ENCODE data around the gene DLGAP1. TPM values are rescaled to one million over a fixed set of nuclear protein-coding genes. Genes with fewer than 3 reads are reported as not detected.

The DLGAP1 gene
- total RNA-seq, 1 donor from 2014 or later = 0.28 TPM

DNA sequence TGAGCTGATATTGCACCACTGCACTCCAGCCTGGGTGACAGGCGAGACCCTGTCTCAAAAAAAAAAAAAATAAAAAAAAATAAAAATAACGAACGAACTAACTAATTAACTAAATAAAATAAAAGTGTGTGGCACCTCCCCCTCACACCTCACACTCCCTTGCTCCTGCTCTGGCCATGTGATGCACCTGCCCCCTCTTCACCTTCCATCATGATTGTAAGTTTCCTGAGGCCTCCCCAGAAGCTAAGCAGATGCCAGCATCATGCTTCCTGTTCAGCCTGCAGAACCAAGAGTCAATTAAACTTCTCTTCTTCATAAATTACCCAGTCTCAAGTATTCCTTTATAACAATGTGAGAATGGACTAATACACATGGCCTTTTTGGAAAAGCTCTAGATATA lies 773.0 kb downstream of the DLGAP1 start:
- ATAC-seq = no peak

DNA sequence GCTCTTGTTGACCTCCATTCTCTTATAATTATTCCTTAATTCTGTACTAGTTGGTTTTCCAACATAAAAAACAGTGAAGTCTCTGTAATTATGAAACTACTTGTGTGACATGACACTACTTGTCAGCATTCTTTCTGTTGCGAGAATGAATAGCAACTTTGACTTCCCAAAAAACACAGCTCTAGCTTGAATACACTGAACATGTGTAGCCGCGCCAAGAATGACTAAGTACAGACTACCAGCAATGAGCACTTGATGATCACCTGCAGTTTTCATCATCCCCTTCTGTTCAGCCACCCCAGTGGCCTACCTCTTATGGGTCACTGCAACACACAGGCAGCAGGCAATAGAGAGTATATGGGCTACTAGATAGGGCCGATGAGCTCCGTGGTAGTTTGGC lies 775.9 kb downstream of the DLGAP1 start:
- ATAC-seq = peak; percentile 92

DNA sequence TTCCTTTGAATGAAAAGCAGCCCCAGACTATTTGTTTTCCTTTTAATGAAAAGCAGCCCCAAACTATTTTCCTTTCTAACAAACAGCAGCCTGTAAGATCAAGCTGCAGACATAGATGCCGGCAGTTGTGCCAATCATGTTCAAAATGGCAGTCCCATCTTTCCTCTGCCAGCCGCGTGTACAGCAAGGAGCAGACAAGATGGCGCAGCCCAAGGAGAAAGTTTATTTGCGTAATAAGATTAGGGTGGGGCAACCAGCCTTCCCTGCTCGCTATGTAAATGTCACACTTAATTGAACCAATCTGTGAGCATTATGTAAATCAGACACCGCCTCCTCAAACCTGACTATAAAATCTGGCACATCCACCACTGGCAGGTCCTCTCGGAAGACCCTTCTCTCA lies 779.1 kb downstream of the DLGAP1 start:
- ATAC-seq = no peak

DNA sequence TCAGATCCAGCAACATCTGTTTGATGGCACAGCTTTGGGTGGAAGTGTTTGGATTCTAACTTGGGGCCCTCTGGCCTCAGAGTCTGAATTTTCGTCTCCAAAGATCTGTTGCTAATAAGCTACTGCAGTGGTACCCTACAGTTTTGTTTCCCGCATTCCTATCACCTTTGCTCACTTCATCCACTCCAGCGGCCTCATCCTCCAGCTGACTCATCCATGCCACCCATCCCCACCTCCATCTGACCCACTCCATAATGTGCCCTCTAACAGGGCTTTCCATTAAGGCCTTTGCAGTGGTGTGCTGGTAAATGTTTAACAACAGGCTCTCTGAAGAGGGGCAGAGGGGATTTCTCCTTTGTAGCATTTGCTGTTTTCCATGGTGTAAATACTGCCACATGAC lies 779.7 kb downstream of the DLGAP1 start:
- ATAC-seq = no peak

DNA sequence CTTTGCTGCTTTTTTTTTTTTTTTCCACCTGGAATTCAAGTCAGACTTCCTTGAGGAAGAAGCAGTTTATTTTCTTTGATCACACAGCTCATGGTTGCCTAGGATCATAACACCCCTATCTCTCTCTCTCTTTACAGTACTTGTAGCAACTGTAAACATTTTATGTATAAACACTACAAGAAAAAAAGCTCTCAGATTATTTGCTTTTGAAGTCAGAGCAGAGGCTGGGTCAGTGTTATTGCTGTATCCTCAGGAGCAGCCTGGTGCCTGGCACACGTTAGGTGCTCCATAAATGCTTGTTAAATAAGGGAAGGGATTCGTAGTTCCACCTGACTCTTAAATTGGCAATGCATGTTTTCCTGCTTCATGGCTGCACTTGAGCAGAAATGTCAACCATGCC lies 783.9 kb downstream of the DLGAP1 start:
- no peak for ATAC-seq

DNA sequence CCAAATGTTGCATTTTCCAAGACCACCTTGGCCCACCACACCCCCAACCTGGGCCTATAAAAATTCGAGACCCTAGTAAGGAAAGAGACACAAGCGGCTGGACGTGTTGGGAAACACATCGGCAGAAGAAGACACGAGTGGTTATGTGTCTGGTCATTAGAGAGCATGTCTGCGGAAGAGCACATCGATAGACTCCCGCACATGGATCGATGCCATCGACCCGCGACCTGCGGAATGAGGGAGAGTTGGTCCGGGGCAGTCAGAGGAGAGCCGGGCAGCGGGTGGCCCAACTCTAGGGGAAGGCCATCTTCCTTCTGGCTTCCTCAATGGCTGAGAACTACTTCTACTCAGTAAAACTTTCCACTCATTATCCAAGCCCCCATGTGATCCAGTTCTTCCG lies 785.7 kb downstream of the DLGAP1 start:
- ATAC-seq = no peak

DNA sequence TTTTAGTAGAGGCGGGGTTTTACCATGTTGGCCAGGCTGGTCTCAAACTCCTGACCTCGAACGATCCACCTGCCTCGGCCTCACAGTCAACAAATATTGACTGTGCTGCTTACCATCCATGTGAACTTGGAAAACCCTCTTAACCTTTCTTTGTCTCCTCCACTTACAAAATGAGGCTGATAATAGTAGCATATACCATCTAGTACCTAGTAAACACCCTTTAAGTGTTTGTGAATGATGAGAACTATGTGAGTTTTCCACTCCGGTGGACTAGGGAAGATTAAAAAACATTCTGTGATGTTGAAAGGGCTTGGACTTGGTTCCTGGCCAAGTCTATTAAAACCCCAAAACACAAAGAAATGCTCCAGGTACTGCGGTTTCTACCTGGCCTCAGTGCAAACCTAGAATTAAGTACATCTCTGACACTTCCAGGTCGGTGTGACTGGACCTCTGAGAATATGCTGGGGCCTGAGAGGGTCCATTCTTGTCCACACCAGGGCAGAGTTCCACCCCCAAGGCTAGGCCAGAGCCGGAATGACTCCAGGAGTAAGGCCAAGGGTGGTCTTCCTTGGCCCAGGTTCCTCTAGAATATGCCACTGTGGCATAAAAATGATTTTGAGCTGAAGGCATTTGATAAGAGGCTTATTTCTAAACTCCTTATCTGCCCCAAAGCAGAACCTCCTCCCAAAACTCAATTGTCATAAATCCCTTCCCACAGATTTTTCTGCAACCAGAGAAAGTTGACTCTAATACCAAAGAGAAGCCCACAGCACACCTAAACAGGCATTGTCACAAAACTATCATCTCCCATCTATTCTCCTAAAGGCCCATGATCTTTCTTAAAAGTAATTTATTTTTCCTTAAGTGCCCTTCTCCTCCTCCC lies 787.6 kb downstream of the DLGAP1 start:
- no peak for ATAC-seq

DNA sequence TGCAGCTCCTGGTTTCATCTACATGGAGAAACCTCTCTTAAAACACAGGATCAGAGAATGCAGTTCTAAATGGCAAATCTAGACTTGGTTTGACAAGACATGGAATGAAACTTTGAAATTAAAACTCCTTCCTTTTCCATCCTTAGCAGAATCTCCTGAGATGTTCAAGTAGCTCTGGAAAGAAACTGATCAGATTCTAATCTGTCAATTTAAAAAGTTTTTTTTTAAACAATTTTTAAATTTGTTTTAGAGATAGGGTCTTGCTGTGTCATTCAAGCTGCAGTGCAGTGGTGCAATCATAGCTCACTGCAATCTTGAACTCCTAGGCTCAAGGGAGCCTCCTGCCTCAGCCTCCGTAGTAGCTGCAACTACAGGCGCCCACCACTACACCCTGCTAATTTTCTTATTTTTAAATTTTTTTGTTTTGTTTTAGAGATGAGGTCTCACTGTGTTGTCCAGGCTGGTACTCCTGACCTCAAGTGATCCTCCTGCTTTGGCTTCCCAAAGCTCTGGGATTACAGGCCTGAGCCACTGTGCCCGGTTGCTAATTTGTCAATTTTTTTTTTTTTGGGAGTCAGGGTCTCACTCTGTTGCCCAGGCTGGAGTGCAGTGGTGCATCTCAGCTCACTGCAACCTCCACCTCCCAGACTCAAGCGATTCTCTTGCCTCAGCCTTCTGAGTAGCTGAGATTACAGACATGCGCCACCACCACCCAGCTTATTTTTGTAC lies 788.4 kb downstream of the DLGAP1 start:
- ATAC-seq = no peak

DNA sequence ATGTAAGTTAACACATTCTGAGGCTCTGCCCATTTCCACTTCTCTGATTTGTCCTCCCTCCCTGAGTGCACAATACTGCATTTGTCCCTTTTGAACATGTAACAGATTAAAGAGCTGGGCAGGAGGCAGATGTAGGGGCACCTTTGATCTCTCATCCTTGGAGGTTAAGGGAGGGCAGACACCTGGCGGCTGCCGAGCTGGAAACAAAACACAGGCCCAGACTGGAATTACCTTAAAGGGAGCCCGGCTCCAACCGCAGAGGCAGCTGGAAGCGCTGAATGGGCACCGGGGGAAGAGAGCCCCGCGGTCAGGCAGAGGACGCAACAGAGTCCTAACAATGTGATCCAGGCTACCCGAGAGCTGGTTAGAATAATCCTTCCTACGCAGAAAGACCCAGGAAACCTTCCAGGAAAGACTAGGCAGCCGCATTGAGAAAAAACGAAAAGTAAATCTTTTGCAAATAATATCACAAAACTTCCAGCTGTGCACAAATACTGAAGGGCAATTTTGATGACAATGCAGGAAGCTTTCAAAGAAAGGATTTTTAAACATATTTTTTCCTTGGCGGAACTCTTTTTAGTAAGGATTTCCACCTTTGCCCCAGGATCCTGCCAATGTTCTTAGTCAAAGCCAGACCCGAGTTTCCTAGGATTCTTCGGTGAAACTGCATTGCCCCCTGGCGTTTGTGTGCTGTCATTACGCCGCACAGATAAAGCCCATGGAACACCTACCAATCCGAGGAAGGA lies 789.2 kb downstream of the DLGAP1 start:
- peak; percentile 90 for ATAC-seq

DNA sequence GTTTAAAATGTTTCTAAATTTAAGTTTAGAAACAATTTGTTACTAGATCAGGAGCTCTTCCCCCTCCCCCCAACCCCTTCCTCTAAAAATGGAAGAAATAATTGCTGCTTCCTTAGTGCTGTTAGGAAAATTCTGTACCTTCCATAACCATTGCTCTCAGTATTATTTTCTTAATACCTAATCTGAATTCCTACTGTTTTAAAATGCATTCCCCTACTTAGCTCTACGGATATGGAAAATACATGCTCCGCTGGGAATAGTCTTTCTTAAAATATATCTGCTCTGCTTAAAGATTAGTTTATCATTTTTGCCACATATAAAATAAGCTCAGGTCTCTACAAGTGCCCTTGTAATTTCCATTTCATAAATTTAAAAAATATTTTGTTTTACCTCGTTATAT lies 789.9 kb downstream of the DLGAP1 start:
- no peak for ATAC-seq

DNA sequence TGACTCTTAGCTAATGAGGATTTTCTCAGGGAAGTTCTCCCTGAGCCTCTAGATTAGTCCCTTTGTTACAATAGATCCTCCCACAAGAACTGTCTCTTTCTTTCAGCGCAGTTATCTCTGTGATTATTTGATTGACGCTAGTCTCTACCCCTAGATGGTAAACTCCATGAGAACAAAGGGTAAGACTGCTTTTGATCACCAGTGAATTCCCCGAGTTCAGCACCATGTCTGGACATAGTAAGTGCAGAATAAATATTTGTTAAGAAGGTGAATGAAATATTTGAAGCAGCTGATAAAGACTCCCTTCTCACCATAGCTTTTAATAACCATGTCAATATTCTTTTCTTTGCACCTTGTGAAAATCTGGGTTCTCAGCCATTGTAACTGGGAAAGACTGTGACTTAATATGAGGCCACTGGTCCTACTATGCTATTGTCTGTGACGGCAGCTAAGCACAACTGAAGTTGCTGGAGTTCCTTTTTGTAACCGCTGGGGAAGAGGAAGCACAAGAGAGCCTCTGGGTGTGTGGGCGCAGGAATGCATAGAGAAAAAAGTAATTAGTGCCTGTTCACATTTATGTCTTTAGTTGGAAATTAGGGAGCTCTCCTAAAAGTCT lies 790.4 kb downstream of the DLGAP1 start:
- no peak for ATAC-seq

DNA sequence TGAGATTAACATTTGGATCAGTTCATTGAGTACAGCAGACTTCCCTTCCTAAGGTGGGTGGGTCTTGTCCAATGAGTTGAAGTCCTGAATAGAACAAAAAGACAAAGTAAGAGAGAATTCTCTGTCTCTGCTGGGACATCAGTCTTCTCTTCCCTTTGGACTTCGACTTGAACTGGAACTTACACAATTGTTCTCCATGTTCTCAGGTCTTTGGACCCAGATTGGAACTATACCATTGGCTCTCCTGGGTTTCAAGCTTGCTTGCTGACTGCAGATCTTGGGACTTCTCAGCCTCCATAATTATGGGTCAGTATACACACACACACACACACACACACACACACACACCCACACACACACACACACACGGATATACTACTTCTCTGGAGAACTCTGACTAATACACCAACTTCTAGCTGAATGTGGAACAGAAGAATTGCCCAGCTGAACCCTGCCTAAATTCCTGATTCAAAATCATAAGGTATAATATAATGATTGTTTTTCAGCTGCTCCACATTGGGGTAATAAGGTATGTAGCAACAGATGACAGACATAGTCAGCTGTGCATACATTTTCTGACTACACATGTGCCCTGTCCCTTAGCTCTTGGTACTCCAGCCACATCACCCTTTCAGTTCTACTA lies 791.1 kb downstream of the DLGAP1 start:
- ATAC-seq = no peak

DNA sequence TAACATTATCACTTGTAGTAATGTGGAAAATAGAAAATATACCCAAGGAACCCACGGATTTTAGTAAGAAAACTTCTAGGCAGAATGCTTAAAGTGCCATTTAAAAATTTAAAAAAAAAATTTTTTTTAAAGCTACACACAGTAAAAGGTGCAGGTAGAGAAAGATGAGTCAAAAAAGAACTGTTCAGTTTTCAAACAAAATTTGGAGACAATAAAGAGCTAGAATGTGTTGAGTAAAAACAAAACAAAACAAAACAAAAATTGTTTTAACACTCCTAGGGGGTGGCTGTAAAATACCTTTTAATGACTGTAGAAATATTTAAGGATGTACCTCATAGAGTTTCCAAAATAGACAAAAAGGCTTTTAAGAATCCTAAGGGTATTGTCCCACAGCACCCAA lies 793.1 kb downstream of the DLGAP1 start:
- ATAC-seq = no peak

DNA sequence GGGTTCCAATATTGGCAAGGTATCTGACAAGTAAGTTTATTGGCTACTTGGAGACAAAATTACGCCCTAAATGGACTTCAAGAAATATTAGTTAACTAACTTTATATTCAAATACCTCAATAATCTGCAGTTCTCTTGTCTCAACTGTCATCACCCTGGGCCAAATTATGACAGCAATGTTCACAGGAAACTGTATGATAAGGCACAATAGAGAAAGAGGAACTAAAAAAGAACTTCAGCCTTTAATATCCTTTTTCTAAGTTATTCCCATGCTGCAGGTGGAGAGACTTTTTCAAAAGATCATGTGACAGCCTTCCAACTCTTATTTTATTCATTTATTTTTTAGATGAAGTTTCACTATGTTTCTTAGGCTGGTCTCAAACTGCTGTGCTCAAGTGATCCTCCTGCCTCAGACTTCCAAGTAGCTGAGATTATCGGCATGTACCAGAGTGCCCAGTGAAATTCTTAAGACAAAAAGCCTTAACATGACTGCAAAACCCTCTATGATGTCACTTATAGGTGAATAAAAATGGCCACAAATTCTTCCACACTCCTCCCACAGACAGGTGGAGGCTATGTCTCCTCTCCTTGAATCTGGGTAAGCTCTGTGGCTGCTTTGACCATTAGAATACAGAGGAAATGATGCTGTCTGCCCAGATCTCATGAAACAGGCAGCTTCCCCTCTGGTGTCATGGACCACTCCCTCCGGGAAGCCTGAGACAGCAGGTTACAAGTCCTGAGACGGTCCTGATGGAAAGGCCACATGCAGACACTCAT lies 794.2 kb downstream of the DLGAP1 start:
- no peak for ATAC-seq

DNA sequence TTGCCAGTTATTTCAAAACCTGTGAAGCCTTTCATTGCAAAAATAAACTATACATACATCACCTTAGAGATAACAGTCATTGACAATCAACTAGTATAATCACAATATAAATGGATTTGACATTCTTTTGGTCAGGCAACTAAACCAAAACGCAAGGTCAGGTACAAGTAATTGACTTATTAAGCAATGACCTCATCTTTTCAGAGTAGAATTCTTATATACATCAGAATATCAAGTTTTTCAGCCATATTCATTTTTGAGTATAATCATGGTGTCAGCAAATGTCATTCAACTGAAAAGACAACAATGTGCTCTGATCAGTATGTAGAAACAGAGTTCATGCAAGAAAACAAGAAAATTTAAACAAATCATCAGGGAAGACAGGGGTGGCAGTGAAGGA lies 796.6 kb downstream of the DLGAP1 start:
- ATAC-seq = no peak

DNA sequence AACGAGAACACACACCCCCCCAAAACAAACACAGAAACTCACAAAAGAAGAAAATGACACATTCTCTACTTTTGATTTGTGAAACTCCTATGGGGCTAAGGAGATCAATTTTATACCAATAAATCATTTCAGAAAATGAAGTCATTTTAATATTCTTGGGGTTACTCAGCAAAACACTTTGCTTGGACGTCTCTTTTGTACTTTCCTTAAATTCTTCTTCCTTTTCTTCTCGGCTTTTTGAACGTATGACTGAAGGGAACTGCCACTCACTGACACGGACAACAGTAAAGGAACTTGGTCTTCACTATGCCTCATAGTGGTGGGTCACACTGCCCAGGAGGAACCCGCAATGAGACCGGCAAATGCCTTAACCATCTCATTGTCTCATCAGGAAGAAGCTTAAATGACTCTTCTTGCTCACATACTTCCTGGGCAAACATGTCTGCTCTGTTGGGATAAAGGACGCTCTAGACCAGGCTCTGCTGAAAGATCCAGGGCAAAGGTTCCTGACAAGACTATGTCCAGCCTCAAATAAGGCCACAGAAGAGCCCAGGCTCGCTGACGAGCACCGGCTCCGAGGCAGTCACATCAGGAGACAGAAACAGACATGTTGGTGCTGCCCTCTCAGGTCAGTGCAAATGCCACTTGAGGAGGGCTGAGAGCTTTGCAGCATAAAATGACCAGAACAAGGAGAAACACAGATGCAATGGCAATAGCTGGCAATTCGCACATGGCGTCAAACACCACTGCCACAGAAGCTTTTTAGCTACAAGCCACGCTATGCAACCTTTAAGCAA lies 799.7 kb downstream of the DLGAP1 start:
- ATAC-seq = no peak

DNA sequence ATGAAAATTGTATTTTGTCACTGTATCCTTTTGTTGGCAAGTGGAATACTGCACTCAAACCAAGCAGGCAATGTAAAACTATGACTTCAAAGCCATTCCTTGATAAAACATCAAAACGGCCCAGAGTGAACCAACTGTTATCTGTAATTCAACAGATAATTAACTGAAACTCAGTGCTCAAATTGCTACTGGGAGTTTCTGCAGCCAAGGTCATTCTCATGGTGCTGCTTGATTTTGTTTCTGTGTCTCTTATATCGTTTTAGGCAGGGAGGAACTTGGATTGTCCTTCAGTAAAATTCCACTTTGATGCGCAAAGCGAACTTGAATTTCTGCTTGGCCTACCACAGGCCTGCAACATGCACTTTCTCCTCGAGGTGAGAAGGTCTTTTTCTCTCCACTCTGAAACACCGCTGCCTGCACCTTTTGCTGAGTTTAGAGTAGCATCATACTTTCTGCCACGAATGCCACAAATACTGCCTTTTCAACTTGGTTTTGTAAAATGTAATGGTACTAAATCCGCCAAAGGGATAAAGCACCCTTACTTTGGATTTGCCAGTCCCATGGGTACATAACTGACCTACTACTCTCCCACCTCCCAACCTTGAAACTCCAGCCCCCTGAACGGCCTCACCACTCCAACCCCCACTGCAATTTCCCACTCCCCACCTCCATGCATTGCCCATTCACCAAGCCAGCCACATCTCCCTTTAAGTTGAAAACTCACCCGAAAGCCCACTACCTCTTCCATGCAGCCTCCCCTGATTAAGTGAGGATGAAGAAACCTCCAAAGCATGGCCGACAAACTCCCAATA lies 800.5 kb downstream of the DLGAP1 start:
- no peak for ATAC-seq

DNA sequence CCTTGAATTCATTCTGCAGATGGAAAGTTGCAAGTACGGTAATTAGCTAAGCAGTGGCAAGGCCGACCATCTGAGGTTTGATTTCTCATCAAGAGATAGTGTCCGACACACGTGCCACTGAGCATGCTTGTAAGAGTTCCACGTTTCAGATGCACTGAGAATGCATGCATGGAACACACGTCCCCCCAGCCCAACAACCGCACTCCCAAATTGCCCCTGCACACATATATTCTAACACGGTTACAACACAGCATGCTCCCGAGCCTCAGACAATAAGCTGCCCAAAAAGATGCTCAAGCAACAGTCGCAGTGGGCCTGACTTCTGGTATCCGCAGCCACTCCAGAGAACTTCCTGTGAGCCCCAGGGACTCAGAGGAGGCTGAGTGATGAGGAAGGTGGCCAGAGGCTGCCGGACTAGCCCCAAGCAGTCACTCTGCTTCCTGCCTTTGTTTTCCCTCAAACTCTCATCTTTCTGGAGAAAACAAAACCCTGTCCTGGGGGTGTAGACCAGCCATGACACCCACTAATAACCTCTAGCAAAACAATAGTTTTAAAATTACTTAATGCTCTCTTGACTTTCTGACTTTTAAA lies 801.2 kb downstream of the DLGAP1 start:
- no peak for ATAC-seq

DNA sequence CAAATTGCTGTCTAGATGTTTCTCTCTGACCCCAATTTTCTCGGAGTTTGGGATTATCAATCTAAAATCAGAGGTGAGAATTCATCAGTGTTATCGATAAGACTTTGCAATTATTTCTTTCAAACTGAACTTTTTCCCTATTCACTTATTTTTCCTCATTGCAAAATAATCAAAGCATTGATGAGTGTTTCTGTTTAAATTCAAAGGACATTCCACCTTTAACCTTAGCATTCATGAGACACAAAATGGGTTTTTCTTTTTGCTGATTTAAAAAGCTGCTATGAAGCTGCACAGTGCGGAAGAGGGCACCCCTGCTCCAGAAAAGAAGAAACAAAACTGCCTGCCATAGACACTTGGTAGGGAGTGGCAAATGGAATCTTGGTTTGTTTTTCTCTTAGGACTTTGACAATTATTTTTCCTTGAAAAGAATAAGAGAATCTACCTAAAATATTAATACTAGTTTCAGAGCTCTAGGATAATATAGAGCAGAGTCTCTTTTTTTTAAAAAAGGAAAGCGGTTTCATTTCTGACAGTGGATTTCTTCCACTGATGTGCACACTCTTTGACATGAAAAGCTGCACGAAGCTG lies 801.8 kb downstream of the DLGAP1 start:
- no peak for ATAC-seq
